Gastroesophageal sphincter (tissue), 4 donors: ENCODE results near the gene DDI2. TPM values are rescaled to one million over a fixed set of nuclear protein-coding genes. Genes with fewer than 3 reads are reported as not detected.

ENCODE experiments used
- ATAC-seq: fragments of 150-250 bp; one replicate; pipeline ENCODE4 v1.9.1; 2016; ENCODE audit warnings: mild to moderate bottlenecking, moderate library complexity
- H3K27ac ChIP-seq, 4 donors: fragments of 200-600 bp; sonication (generic) in 3 of 4; 1 replicate in 3 of 4; 2 replicates in 1 of 4; pipeline ENCODE4 v1.5.1; 2016 to 2019
- H3K27me3 ChIP-seq: fragments of 200-600 bp; sonication (generic); one replicate; pipeline ENCODE4 v1.5.1; 2019
- H3K36me3 ChIP-seq, 2 donors: fragments of 200-600 bp; sonication (generic); one replicate each; pipeline ENCODE4 v1.5.1; 2019; ENCODE audit warnings: control low read depth in 1 of 2
- H3K4me1 ChIP-seq, 3 donors: fragments of 200-600 bp; sonication (generic); 1 replicate in 2 of 3; 2 replicates in 1 of 3; pipeline ENCODE4 v1.5.1; 2016 to 2019; ENCODE audit warnings: control low read depth in 2 of 3
- H3K4me3 ChIP-seq, 2 donors: fragments of 200-600 bp; sonication (generic); one replicate each; pipeline ENCODE4 v1.5.1; 2019; ENCODE audit warnings: mild to moderate bottlenecking in 1 of 2, moderate library complexity in 1 of 2
- H3K9me3 ChIP-seq, 3 donors: fragments of 200-600 bp; sonication (generic); one replicate each; pipeline ENCODE4 v1.5.1; 2017 to 2019; ENCODE audit warnings: control low read depth in 2 of 3
- CTCF ChIP-seq, 4 experiments: fragments of 200-600 bp in 2 of 4; fragments of 450-650 bp in 2 of 4; sonication (generic) in 1 of 4; IDR thresholded peaks; one replicate each; pipeline ENCODE4 v1.5.1; 2017 to 2019; ENCODE audit warnings: antibody characterized with exemption in 4 of 4, mild to moderate bottlenecking in 2 of 4, moderate library complexity in 2 of 4
- EP300 ChIP-seq: sonication (generic); formaldehyde crosslinking; IDR thresholded peaks from one replicate; pipeline ENCODE4 v1.6.1; 2017; ENCODE audit warnings: antibody characterized with exemption, mild to moderate bottlenecking
- POLR2A ChIP-seq, 2 donors: fragments of 450-650 bp; IDR thresholded peaks; one replicate each; pipeline ENCODE4 v1.6.1; 2017; ENCODE audit warnings: antibody characterized with exemption in 2 of 2, mild to moderate bottlenecking in 2 of 2, moderate library complexity in 1 of 2
- POLR2AphosphoS5 ChIP-seq: sonication (generic); formaldehyde crosslinking; IDR thresholded peaks from one replicate; pipeline ENCODE4 v1.6.1; 2017; ENCODE audit warnings: antibody characterized with exemption
- WGBS, 2 donors: methylation state at CpG; one replicate each; pipeline ENCODE4 v1.1.5; 2018; ENCODE audit warnings: low coverage in 1 of 2; 5-methylcytosine and 5-hydroxymethylcytosine counted together
- total RNA-seq, 4 donors: library from RNA; depleted of rRNA; stranded (reverse); fragments of >200 nt; gene quantifications; one replicate each; pipeline ENCODE4 v1.1.0, GENCODE V29; 2016

DDI2 gene
- total RNA-seq, 4 donors from 2014 or later = 14.3 to 37.2 (median 16.5) TPM

GRCh38 chr1:15660151-15660550 is 42.9 kb downstream of the DDI2 start:
- WGBS, 2 donors = 86 to 100% methylated on average over 2 to 3 of the region's 3 CpGs
- TF ChIP-seq POLR2AphosphoS5 = no peak
- no peak for TF ChIP-seq POLR2A (IDR thresholded peaks at IDR 0.05)
- TF ChIP-seq EP300 = no peak
- no peak for TF ChIP-seq CTCF (IDR thresholded peaks at IDR 0.05)
- no peak for ATAC-seq
- H3K4me3 ChIP-seq = no peak overlapping the region
- H3K27ac ChIP-seq = no peak overlapping the region
- H3K9me3 ChIP-seq = no peaks in the 10 kb centered on the region
- H3K36me3 ChIP-seq = peaks cover 14 to 81% of the 10 kb centered on the region in 2 donors
- H3K4me1 ChIP-seq = no peaks in the 10 kb centered on the region
- no peaks in the 10 kb centered on the region for H3K27me3 ChIP-seq

- no peak overlapping the region for H3K27ac ChIP-seq
- ATAC-seq = no peak
- no peaks in the 10 kb centered on the region for H3K27me3 ChIP-seq
- H3K4me3 ChIP-seq = no peak overlapping the region
- H3K4me1 ChIP-seq = no peaks in the 10 kb centered on the region
- no peaks in the 10 kb centered on the region for H3K9me3 ChIP-seq
- 67 to 80% methylated on average over 2 of the region's 2 CpGs for WGBS, 2 donors
- TF ChIP-seq CTCF (IDR thresholded peaks at IDR 0.05) = no peak
- TF ChIP-seq POLR2A (IDR thresholded peaks at IDR 0.05) = no peak
- TF ChIP-seq EP300 = no peak
- TF ChIP-seq POLR2AphosphoS5 = no peak
- H3K36me3 ChIP-seq = peaks cover 14 to 57% of the 10 kb centered on the region in 2 donors
These were observed 45.2 kb downstream of the DDI2 start for GRCh38 chr1:15662477-15662876.

GRCh38 chr1:15663925-15664324 is 46.7 kb downstream of the DDI2 start:
- 93 to 94% methylated on average over 1 to 3 of the region's 3 CpGs for WGBS, 2 donors
- Histone ChIP-seq H3K36me3 (peaks cover 14 to 45% of the 10 kb centered on the region in 2 donors), H3K27ac (no peak overlapping the region), H3K9me3 (no peaks in the 10 kb centered on the region), H3K27me3 (no peaks in the 10 kb centered on the region), H3K4me3 (no peak overlapping the region), H3K4me1 (no peaks in the 10 kb centered on the region)
- TF ChIP-seq CTCF (IDR thresholded peaks at IDR 0.05) = no peak
- TF ChIP-seq EP300 = no peak
- no peak for TF ChIP-seq POLR2A (IDR thresholded peaks at IDR 0.05)
- no peak for TF ChIP-seq POLR2AphosphoS5
- no peak for ATAC-seq

GRCh38 chr1:15667362-15667761 is 50.1 kb downstream of the DDI2 start:
- ATAC-seq = no peak
- no peaks in the 10 kb centered on the region for H3K27me3 ChIP-seq
- no peak for TF ChIP-seq POLR2AphosphoS5
- no peak for TF ChIP-seq CTCF (IDR thresholded peaks at IDR 0.05)
- TF ChIP-seq POLR2A (IDR thresholded peaks at IDR 0.05) = no peak
- no peak for TF ChIP-seq EP300
- no peaks in the 10 kb centered on the region for H3K4me1 ChIP-seq
- H3K36me3 ChIP-seq = peaks cover 0 to 10% of the 10 kb centered on the region in 2 donors
- no peak overlapping the region for H3K4me3 ChIP-seq
- no peak overlapping the region for H3K27ac ChIP-seq
- WGBS, 2 donors = 72 to 84% methylated on average over 7 of the region's 7 CpGs
- H3K9me3 ChIP-seq = no peaks in the 10 kb centered on the region

- Histone ChIP-seq H3K9me3 (no peaks in the 10 kb centered on the region), H3K27me3 (no peaks in the 10 kb centered on the region), H3K4me1 (no peaks in the 10 kb centered on the region), H3K27ac (no peak overlapping the region), H3K4me3 (no peak overlapping the region), H3K36me3 (peaks cover 0 to 5% of the 10 kb centered on the region in 2 donors)
- 51 to 86% methylated on average over 3 to 5 of the region's 5 CpGs for WGBS, 2 donors
- no peak for TF ChIP-seq CTCF (IDR thresholded peaks at IDR 0.05)
- no peak for TF ChIP-seq POLR2AphosphoS5
- no peak for TF ChIP-seq EP300
- no peak for ATAC-seq
These were observed 51.0 kb downstream of the DDI2 start for GRCh38 chr1:15668089-15668754.
